ENCODE data around the gene SP1.
A peak's percentile ranks its signal among the peaks of the same experiment; 100 is the strongest.

SP1 gene

GRCh38 chr12:53450936-53451335 is 71.0 kb downstream of the SP1 start:
- DNase-seq (ENCODE audit: low read depth in 3 of 3): no peak

- DNase-seq (ENCODE audit: low read depth in 3 of 3): peak; percentile 89 to 97 (median 94)
Observed at GRCh38 chr12:53451661-53452158, 71.7 kb downstream of the SP1 start, which contains the start of gene PCBP2. PCBP2 (plus strand) TSS chr12:53452102; CDS start chr12:53454801, 2,699 bp downstream.

GRCh38 chr12:53452159-53453077 is 72.4 kb downstream of the SP1 start:
- DNase-seq (ENCODE audit: low read depth in 3 of 3): peak; percentile 62 to 67 (median 65)

- no peak for DNase-seq (ENCODE audit: low read depth in 3 of 3)
Observed at GRCh38 chr12:53453953-53454640, 74.1 kb downstream of the SP1 start.

- no peak for DNase-seq (ENCODE audit: low read depth in 3 of 3)
Observed at GRCh38 chr12:53454707-53455106, 74.7 kb downstream of the SP1 start.

GRCh38 chr12:53456654-53457366 is 76.8 kb downstream of the SP1 start:
- DNase-seq (ENCODE audit: low read depth in 3 of 3): no peak

- no peak for DNase-seq (ENCODE audit: low read depth in 3 of 3)
Observed at GRCh38 chr12:53459097-53459496, 79.1 kb downstream of the SP1 start.

GRCh38 chr12:53461059-53461458 is 81.1 kb downstream of the SP1 start:
- DNase-seq (ENCODE audit: low read depth in 3 of 3): no peak

- no peak for DNase-seq (ENCODE audit: low read depth in 3 of 3)
Observed at GRCh38 chr12:53461591-53461990, 81.6 kb downstream of the SP1 start.

GRCh38 chr12:53462935-53463334 is 83.0 kb downstream of the SP1 start:
- no peak for DNase-seq (ENCODE audit: low read depth in 3 of 3)

GRCh38 chr12:53463802-53464560 is 84.0 kb downstream of the SP1 start:
- no peak for DNase-seq (ENCODE audit: low read depth in 3 of 3)

- no peak for DNase-seq (ENCODE audit: low read depth in 3 of 3)
Observed at GRCh38 chr12:53464685-53465418, 84.9 kb downstream of the SP1 start.

GRCh38 chr12:53465679-53466078 is 85.7 kb downstream of the SP1 start:
- DNase-seq (ENCODE audit: low read depth in 3 of 3): no peak
